Smooth muscle cell (in vitro differentiated cells): ENCODE data around the gene MAFF. TPM values are rescaled to one million over a fixed set of nuclear protein-coding genes. Genes with fewer than 3 reads are reported as not detected.

Experiments used
- DNase-seq: peaks from one replicate; lab custom pipeline; 2025; ENCODE audit not compliant: unreplicated experiment; lab: John Stamatoyannopoulos, UW
- H2AFZ ChIP-seq: fragments of 200-600 bp; sonication (generic); 2 replicates; pipeline ENCODE4 v1.6.0; 2016; ENCODE audit warnings: antibody characterized with exemption, low read depth, mild to moderate bottlenecking
- H3F3A ChIP-seq: fragments of 200-600 bp; sonication (generic); 2 replicates; pipeline ENCODE4 v1.6.0; 2017; ENCODE audit warnings: antibody characterized with exemption, low read depth
- H3K27ac ChIP-seq: fragments of 200-600 bp; sonication (generic); 2 replicates; pipeline ENCODE4 v1.5.1; 2016; ENCODE audit warnings: low read depth, mild to moderate bottlenecking
- H3K27me3 ChIP-seq: fragments of 200-600 bp; sonication (generic); 2 replicates; pipeline ENCODE4 v1.6.1; 2016; ENCODE audit warnings: low read depth, mild to moderate bottlenecking
- H3K36me3 ChIP-seq: fragments of 200-600 bp; sonication (generic); 2 replicates; pipeline ENCODE4 v1.5.1; 2016; ENCODE audit warnings: low read depth
- H3K4me1 ChIP-seq: fragments of 200-600 bp; sonication (generic); 2 replicates; pipeline ENCODE4 v1.5.1; 2016; ENCODE audit warnings: low read depth
- H3K4me2 ChIP-seq: fragments of 200-600 bp; sonication (generic); 2 replicates; pipeline ENCODE4 v1.6.0; 2016; ENCODE audit warnings: mild to moderate bottlenecking
- H3K4me3 ChIP-seq: fragments of 200-600 bp; sonication (generic); 2 replicates; pipeline ENCODE4 v1.5.1; 2016; ENCODE audit warnings: mild to moderate bottlenecking
- H3K79me2 ChIP-seq: fragments of 200-600 bp; sonication (generic); 2 replicates; pipeline ENCODE4 v1.6.0; 2016; ENCODE audit warnings: low read depth, mild to moderate bottlenecking
- H3K9ac ChIP-seq: fragments of 200-600 bp; sonication (generic); 2 replicates; pipeline ENCODE4 v1.6.0; 2016; ENCODE audit warnings: low read depth
- H3K9me3 ChIP-seq: fragments of 200-600 bp; sonication (generic); replicated peaks from 2 replicates; pipeline ENCODE4 v1.5.1; 2016; ENCODE audit warnings: low read depth
- H4K20me1 ChIP-seq: fragments of 200-600 bp; sonication (generic); 2 replicates; pipeline ENCODE4 v1.6.0; 2016; ENCODE audit warnings: low read depth
- CTCF ChIP-seq: fragments of 200-600 bp; sonication (generic); IDR thresholded peaks from 2 replicates; pipeline ENCODE4 v1.5.1; 2017; ENCODE audit warnings: borderline replicate concordance, mild to moderate bottlenecking, antibody characterized with exemption; ENCODE audit not compliant: insufficient read depth, poor library complexity, severe bottlenecking
- WGBS: methylation state at CpG from one replicate; pipeline ENCODE4 v1.1.7; 2016; ENCODE audit warnings: low lambda C conversion rate; 5-methylcytosine and 5-hydroxymethylcytosine counted together
- polyA plus RNA-seq: library from polyadenylated mRNA; unstranded; fragments of >200 nt; fragmentation: Nextera tagmentation; extraction: Ambion mirVana; gene quantifications from 2 replicates; pipeline ENCODE4 v1.2.1, GENCODE V29; 2016
- total RNA-seq: library from RNA; depleted of rRNA; stranded (reverse); fragments of >200 nt; gene quantifications from 2 replicates; pipeline ENCODE4 v1.2.3, GENCODE V29; 2014

MAFF gene
- total and polyA plus RNA-seq, 2 experiments from 2014 or later, result 48.2 to 51.2 TPM

- no peak overlapping the region for H3K4me2 ChIP-seq
- no peak overlapping the region for H3K27ac ChIP-seq
- TF ChIP-seq CTCF, result no peak
- H3K9ac ChIP-seq, result no peak overlapping the region
- H3K9me3 ChIP-seq, result no peaks in the 10 kb centered on the region
- H2AFZ ChIP-seq, result no peak overlapping the region
- H3K27me3 ChIP-seq, result no peaks in the 10 kb centered on the region
- H4K20me1 ChIP-seq, result peaks cover 75% of the 10 kb centered on the region
- WGBS, result 99% methylated on average over 6 of the region's 6 CpGs
- peaks cover 54% of the 10 kb centered on the region for H3K79me2 ChIP-seq
- DNase-seq, result no peak
- H3F3A ChIP-seq, result no peaks in the 10 kb centered on the region
- no peaks in the 10 kb centered on the region for H3K4me1 ChIP-seq
- H3K36me3 ChIP-seq, result no peaks in the 10 kb centered on the region
- H3K4me3 ChIP-seq, result no peak overlapping the region
Observed at GRCh38 chr22:38248280-38248679, 46.5 kb downstream of the MAFF start.

- H3K4me2 ChIP-seq, result no peak overlapping the region
- no peak overlapping the region for H3K9ac ChIP-seq
- 94% methylated on average over 3 of the region's 3 CpGs for WGBS
- no peaks in the 10 kb centered on the region for H3F3A ChIP-seq
- peaks cover 64% of the 10 kb centered on the region for H3K79me2 ChIP-seq
- no peaks in the 10 kb centered on the region for H3K36me3 ChIP-seq
- DNase-seq, result no peak
- no peak overlapping the region for H3K27ac ChIP-seq
- TF ChIP-seq CTCF, result no peak
- no peaks in the 10 kb centered on the region for H3K27me3 ChIP-seq
- peaks cover 85% of the 10 kb centered on the region for H4K20me1 ChIP-seq
- H3K4me3 ChIP-seq, result no peak overlapping the region
- no peak overlapping the region for H2AFZ ChIP-seq
- no peaks in the 10 kb centered on the region for H3K9me3 ChIP-seq
- no peaks in the 10 kb centered on the region for H3K4me1 ChIP-seq
Observed at GRCh38 chr22:38249301-38249700, 47.5 kb downstream of the MAFF start.

GRCh38 chr22:38249803-38250642 is 48.2 kb downstream of the MAFF start:
- Histone ChIP-seq H3K4me2 (no peak overlapping the region), H3K4me1 (no peaks in the 10 kb centered on the region), H3F3A (no peaks in the 10 kb centered on the region), H3K27ac (no peak overlapping the region), H3K9ac (no peak overlapping the region), H3K27me3 (no peaks in the 10 kb centered on the region), H3K9me3 (no peaks in the 10 kb centered on the region), H3K4me3 (no peak overlapping the region), H4K20me1 (peaks cover 93% of the 10 kb centered on the region), H3K79me2 (peaks cover 72% of the 10 kb centered on the region), H2AFZ (no peak overlapping the region), H3K36me3 (no peaks in the 10 kb centered on the region)
- DNase-seq, result no peak
- no peak for TF ChIP-seq CTCF
- 96% methylated on average over 25 of the region's 25 CpGs for WGBS
